Aorta (tissue), 5 donors: Measurements from ENCODE around the gene TMC4. TPM values are rescaled to one million over a fixed set of nuclear protein-coding genes. Genes with fewer than 3 reads are reported as not detected.

ENCODE experiments used
- ATAC-seq: fragments of 200-7000 bp; cut with Tn5 transposase; one replicate; pipeline ENCODE4 v1.9.1; 2022; ENCODE audit warnings: moderate library complexity; ENCODE audit not compliant: low FRiP score
- DNase-seq, 2 donors: peaks; one replicate each; pipeline ENCODE4 v3.0.0-alpha.2; 2020
- H3K27ac ChIP-seq, 2 donors: one replicate each; pipeline ENCODE4 v1.5.1; 2013; ENCODE audit warnings: low read length in 2 of 2, mild to moderate bottlenecking in 2 of 2, moderate library complexity in 2 of 2, control low read depth in 1 of 2, inconsistent platforms in 1 of 2, low read depth in 1 of 2
- H3K27me3 ChIP-seq, 2 donors: one replicate each; pipeline ENCODE4 v1.6.1; 2013; ENCODE audit warnings: control low read depth in 1 of 2, low read length in 1 of 2, mild to moderate bottlenecking in 1 of 2, moderate library complexity in 1 of 2; ENCODE audit not compliant: insufficient read depth in 2 of 2, control insufficient read depth in 1 of 2
- H3K36me3 ChIP-seq, 2 donors: one replicate each; pipeline ENCODE4 v1.6.1; 2013; ENCODE audit warnings: control low read depth in 1 of 2, low read length in 1 of 2, mild to moderate bottlenecking in 1 of 2; ENCODE audit not compliant: insufficient read depth in 2 of 2, control insufficient read depth in 1 of 2
- H3K4me1 ChIP-seq, 2 donors: one replicate each; pipeline ENCODE4 v1.6.1; 2013; ENCODE audit warnings: low read length in 2 of 2, control low read depth in 1 of 2, mild to moderate bottlenecking in 1 of 2, moderate library complexity in 1 of 2; ENCODE audit not compliant: insufficient read depth in 2 of 2, control insufficient read depth in 1 of 2
- H3K4me3 ChIP-seq, 2 donors: one replicate each; pipeline ENCODE4 v1.5.1; 2013; ENCODE audit warnings: low read length in 2 of 2, control low read depth in 1 of 2, mild to moderate bottlenecking in 1 of 2
- H3K9me3 ChIP-seq: one replicate; pipeline ENCODE4 v1.6.1; 2013; ENCODE audit warnings: mild to moderate bottlenecking, low read length; ENCODE audit not compliant: control insufficient read depth
- WGBS, 2 donors: extraction: QIAGEN DNeasy Blood & Tissue Kit; methylation state at CpG; one replicate each; pipeline ENCODE4 v1.1.7; 2013; 5-methylcytosine and 5-hydroxymethylcytosine counted together
- intact Hi-C, 2 donors: fragments of 100-400 bp; cut with DNase I; formaldehyde crosslinking; loops; one replicate each; pipeline versions ENCODE4 v1.14.2 to v1.15.0; 2022
- polyA plus RNA-seq, 2 donors: library from polyadenylated mRNA; stranded (reverse); fragments of 200-250 nt; gene quantifications; one replicate each; pipeline ENCODE4 v1.2.3, GENCODE V29; 2013
- total RNA-seq, 2 donors: library from RNA; stranded (reverse); fragmentation: NEBNext Ultra II Directional; extraction: Animal tissue kit (Norgen Biotek cat#: 25700); gene quantifications; one replicate each; pipeline ENCODE4 v1.2.1, GENCODE V29; 2021
- donor health status: healthy with polysubstance abuse.
- donor health status: Bipolar disorder and iron deficiency.
- donor health status: DM: no; HTN: no; CAD: no.
- donor health status: DM: no; HTN: no; CAD: no.
- donor health status: DM: yes; HTN: yes; CAD: no.

TMC4 gene
- total and polyA plus RNA-seq, 4 donors, result 0.08 to 15.8 (median 4.3) TPM

GRCh38 chr19:54136864-54137698 lies 35.9 kb downstream of the TMC4 start:
- no peaks in the 10 kb centered on the region for H3K9me3 ChIP-seq
- peak; percentile 97 for ATAC-seq
- H3K36me3 ChIP-seq, result no peaks in the 10 kb centered on the region
- H3K4me1 ChIP-seq, result no peaks in the 10 kb centered on the region
- intact Hi-C loops, result loop anchor here in 1 of 2 donors (1.0 to 2.0 kb wide), 4 partner anchors 22 to 64 kb away; partner anchors contain the start of genes LENG1, PRPF31, RPS9 and TFPT
- peak; percentile 99 to 100 for DNase-seq
- no peaks in the 10 kb centered on the region for H3K27me3 ChIP-seq
- H3K4me3 ChIP-seq, result peak overlapping the region; percentile 11 to 13
- H3K27ac ChIP-seq, result no peak overlapping the region
- 0% methylated on average over 46 of the region's 46 CpGs for WGBS, 2 donors

GRCh38 chr19:54136086-54136863 lies 36.7 kb downstream of the TMC4 start:
- DNase-seq (peak in 1 of 2 donors; percentile 39), ATAC-seq (no peak)
- Histone ChIP-seq H3K4me1 (no peaks in the 10 kb centered on the region), H3K27me3 (no peaks in the 10 kb centered on the region), H3K36me3 (peaks cover 0 to 3% of the 10 kb centered on the region in 2 donors), H3K27ac (no peak overlapping the region), H3K4me3 (peak overlapping the region; percentile 11 to 13), H3K9me3 (no peaks in the 10 kb centered on the region)
- WGBS, 2 donors, result 2 to 3% methylated on average over 30 of the region's 30 CpGs
- intact Hi-C loops, result loop anchor here in 1 of 2 donors (2.0 kb wide), 1 partner anchor 65 kb away; the partner anchor contains the start of gene RPS9

DNA sequence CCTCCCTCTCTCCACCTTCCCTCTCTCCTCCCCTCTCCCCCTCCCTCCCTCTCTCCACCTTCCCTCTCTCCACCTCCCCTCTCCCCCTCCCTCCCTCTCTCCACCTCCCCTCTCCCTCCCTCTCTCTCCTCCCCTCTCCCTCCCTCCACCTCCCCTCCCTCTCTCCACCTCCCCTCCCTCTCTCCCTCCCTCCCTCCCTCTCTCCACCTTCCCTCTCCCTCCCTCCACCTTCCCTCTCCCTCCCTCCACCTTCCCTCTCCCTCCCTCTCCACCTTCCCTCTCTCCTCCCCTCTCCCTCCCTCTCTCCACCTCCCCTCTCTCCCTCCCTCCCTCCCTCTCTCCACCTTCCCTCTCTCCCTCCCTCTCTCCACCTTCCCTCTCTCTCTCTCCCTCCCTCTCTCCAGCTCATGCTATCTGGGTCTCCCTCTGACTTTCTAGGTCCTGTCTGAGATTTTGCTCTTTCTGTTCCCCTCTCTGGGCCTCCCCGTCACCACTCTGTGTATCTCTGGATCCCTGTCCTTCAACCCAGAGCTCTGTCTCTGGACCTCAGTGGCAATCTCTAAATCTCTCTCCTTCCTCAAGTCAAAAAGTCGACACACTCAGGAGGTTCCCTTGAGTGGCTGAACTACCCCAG lies 38.9 kb downstream of the TMC4 start:
- no peak for DNase-seq
- 78 to 84% methylated on average over 2 of the region's 2 CpGs for WGBS, 2 donors
- Histone ChIP-seq H3K27ac (no peak overlapping the region), H3K4me3 (no peak overlapping the region), H3K27me3 (no peaks in the 10 kb centered on the region), H3K9me3 (no peaks in the 10 kb centered on the region), H3K4me1 (no peaks in the 10 kb centered on the region), H3K36me3 (peaks cover 0 to 9% of the 10 kb centered on the region in 2 donors)
- no peak for ATAC-seq
- intact Hi-C loops, result no loop called here

- 86 to 92% methylated on average over 9 to 10 of the region's 10 CpGs for WGBS, 2 donors
These were observed 39.5 kb downstream of the TMC4 start for GRCh38 chr19:54133312-54133956.

GRCh38 chr19:54129617-54129996 lies 43.4 kb downstream of the TMC4 start:
- Histone ChIP-seq H3K9me3 (no peaks in the 10 kb centered on the region), H3K27ac (no peak overlapping the region), H3K4me1 (no peaks in the 10 kb centered on the region), H3K36me3 (peaks cover 0 to 15% of the 10 kb centered on the region in 2 donors), H3K27me3 (no peaks in the 10 kb centered on the region), H3K4me3 (no peak overlapping the region)
- DNase-seq (no peak), ATAC-seq (no peak)
- intact Hi-C loops, result no loop called here
- WGBS, 2 donors, result 95 to 97% methylated on average over 20 of the region's 20 CpGs

More at GRCh38 chr19:54133312-54133956, 39.5 kb downstream of the TMC4 start:
- ATAC-seq, result no peak
- H3K4me1 ChIP-seq, result no peaks in the 10 kb centered on the region
- H3K27ac ChIP-seq, result no peak overlapping the region
- no peaks in the 10 kb centered on the region for H3K9me3 ChIP-seq
- H3K36me3 ChIP-seq, result peaks cover 0 to 10% of the 10 kb centered on the region in 2 donors
- no peak overlapping the region for H3K4me3 ChIP-seq
- no peaks in the 10 kb centered on the region for H3K27me3 ChIP-seq
- no peak for DNase-seq
- intact Hi-C loops, result no loop called here

GRCh38 chr19:54128796-54129616 lies 44.0 kb downstream of the TMC4 start:
- no peak for ATAC-seq
- no peaks in the 10 kb centered on the region for H3K9me3 ChIP-seq
- no peak overlapping the region for H3K4me3 ChIP-seq
- no peaks in the 10 kb centered on the region for H3K4me1 ChIP-seq
- no peaks in the 10 kb centered on the region for H3K27me3 ChIP-seq
- H3K27ac ChIP-seq, result no peak overlapping the region
- 95 to 96% methylated on average over 31 to 41 of the region's 41 CpGs for WGBS, 2 donors
- H3K36me3 ChIP-seq, result peaks cover 0 to 18% of the 10 kb centered on the region in 2 donors
- no peak for DNase-seq
- intact Hi-C loops, result no loop called here

- Histone ChIP-seq H3K9me3 (no peaks in the 10 kb centered on the region), H3K27me3 (no peaks in the 10 kb centered on the region), H3K4me3 (no peak overlapping the region), H3K4me1 (no peaks in the 10 kb centered on the region), H3K36me3 (peaks cover 0 to 24% of the 10 kb centered on the region in 2 donors), H3K27ac (no peak overlapping the region)
- intact Hi-C loops, result no loop called here
- no peak for ATAC-seq
- WGBS, 2 donors, result 86 to 92% methylated on average over 17 to 20 of the region's 20 CpGs
- DNase-seq, result no peak
These were observed 44.6 kb downstream of the TMC4 start for GRCh38 chr19:54128441-54128725.
